Right lobe of liver (tissue), 6 donors: Measurements from ENCODE around the gene GOLGA6B. TPM values are rescaled to one million over a fixed set of nuclear protein-coding genes. Genes with fewer than 3 reads are reported as not detected.
A peak's percentile ranks its signal among the peaks of the same experiment; 100 is the strongest.
"Not testable (repeated sequence)": the region's sequence is repeated elsewhere in the genome, so short reads cannot be mapped to it uniquely, and the experiment has no call there.

ENCODE experiments used
- ATAC-seq, 4 donors: fragments of 200-7000 bp; cut with Tn5 transposase; one replicate each; pipeline ENCODE4 v1.9.1; 2020; ENCODE audit warnings: mild to moderate bottlenecking in 4 of 4, moderate library complexity in 4 of 4
- DNase-seq, 3 donors: peaks; one replicate each; pipeline ENCODE4 v3.0.0-alpha.2; 2020
- H3K27ac ChIP-seq, 3 donors: fragments of 200-600 bp; one replicate each; pipeline ENCODE4 v1.8.0; 2022
- H3K27me3 ChIP-seq, 2 donors: fragments of 200-600 bp; one replicate each; pipeline ENCODE4 v1.8.0; 2022
- H3K36me3 ChIP-seq, 4 donors: fragments of 200-600 bp; sonication (generic) in 1 of 4; one replicate each; pipeline versions ENCODE4 v1.5.1 to v1.8.0; 2017 to 2022; ENCODE audit warnings: control low read depth in 1 of 4
- H3K4me1 ChIP-seq, 4 donors: fragments of 200-600 bp; sonication (generic) in 1 of 4; one replicate each; pipeline versions ENCODE4 v1.5.1 to v1.8.0; 2017 to 2022; ENCODE audit warnings: control low read depth in 1 of 4
- H3K4me3 ChIP-seq, 3 donors: fragments of 200-600 bp; one replicate each; pipeline ENCODE4 v1.8.0; 2022
- H3K9me3 ChIP-seq, 4 donors: fragments of 200-600 bp; sonication (generic) in 1 of 4; one replicate each; pipeline versions ENCODE4 v1.5.1 to v1.8.0; 2017 to 2022; ENCODE audit warnings: control low read depth in 1 of 4
- POLR2A ChIP-seq: fragments of 450-650 bp; IDR thresholded peaks from one replicate; pipeline ENCODE4 v1.6.1; 2017; ENCODE audit warnings: antibody characterized with exemption, mild to moderate bottlenecking
- WGBS: methylation state at CpG from one replicate; pipeline ENCODE4 v1.1.6; 2018; ENCODE audit warnings: low coverage, low lambda C conversion rate; ENCODE audit not compliant: insufficient coverage; ENCODE audit errors: missing lambda C conversion rate; 5-methylcytosine and 5-hydroxymethylcytosine counted together
- intact Hi-C, 2 donors: fragments of 100-400 bp; cut with DNase I; formaldehyde crosslinking; loops; one replicate each; pipeline versions ENCODE4 v1.11.2 to v1.14.1; 2022
- total RNA-seq, 6 experiments: library from RNA; depleted of rRNA in 2 of 6; stranded (reverse); fragments of >200 nt in 2 of 6; fragmentation: NEBNext Ultra II Directional in 3 of 6; extraction: Animal tissue kit (Norgen Biotek cat#: 25700) in 3 of 6; gene quantifications; one replicate each; pipeline versions ENCODE4 v1.1.0 to v1.2.4, GENCODE V29; 2016 to 2023
- TF ChIP-seq, protein P1 (sequence below), 4 donors: fragments of 200-600 bp in 3 of 4; fragments of 450-650 bp in 1 of 4; IDR thresholded peaks; one replicate each; pipeline versions ENCODE4 v1.5.1 to v1.8.0; 2016 to 2022; ENCODE audit warnings: antibody characterized with exemption in 4 of 4, mild to moderate bottlenecking in 2 of 4
- donor health status: DM: no; HTN: yes; CAD: no.
- donor health status: DM: no; HTN: no; CAD: no.
- donor health status: DM: no; HTN: no; CAD: no.
- donor health status: DM: no; HTN: yes; CAD: no.
- donor health status: DM: no; HTN: yes; CAD: no.

The GOLGA6B gene
- total RNA-seq, 6 experiments from 2014 or later = 0.13 to 1.8 (median 0.41) TPM

DNA sequence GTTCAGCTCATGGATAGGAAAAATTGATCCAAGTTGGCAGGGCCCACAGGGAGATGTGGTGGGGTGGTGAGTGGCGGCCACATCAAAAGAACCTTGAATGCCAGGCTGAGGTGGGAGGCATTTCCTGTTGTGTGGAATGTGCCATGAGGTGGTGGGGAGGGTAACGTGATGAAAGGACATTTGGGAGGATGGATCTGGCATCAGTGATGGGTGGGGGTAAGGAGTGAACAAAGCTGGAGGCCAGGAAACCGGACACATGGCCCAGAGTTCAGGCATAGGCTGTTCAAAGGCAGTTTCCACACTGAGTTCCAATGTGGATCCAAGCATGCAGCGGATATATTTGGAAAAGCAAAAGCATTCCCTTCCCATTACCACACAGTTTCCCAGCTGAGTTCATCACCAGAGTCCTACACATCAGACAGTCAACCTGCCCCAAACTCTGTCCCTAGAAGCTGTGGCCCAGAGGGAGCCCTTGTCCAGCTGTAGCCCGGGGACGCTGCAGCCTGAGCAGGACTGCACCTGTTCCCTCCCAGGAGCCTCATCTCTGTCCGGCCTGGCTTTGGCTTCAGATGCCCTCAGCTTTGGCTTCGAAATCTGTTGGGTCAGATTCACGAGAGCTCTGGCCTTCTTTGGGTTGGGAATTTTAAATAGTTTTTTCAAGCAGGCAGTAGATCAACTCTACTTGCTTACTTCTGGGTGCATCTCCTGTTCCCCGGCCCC, 37.8 kb upstream of the GOLGA6B start:
- TF ChIP-seq POLR2A = no peak
- TF ChIP-seq, protein P1, sequence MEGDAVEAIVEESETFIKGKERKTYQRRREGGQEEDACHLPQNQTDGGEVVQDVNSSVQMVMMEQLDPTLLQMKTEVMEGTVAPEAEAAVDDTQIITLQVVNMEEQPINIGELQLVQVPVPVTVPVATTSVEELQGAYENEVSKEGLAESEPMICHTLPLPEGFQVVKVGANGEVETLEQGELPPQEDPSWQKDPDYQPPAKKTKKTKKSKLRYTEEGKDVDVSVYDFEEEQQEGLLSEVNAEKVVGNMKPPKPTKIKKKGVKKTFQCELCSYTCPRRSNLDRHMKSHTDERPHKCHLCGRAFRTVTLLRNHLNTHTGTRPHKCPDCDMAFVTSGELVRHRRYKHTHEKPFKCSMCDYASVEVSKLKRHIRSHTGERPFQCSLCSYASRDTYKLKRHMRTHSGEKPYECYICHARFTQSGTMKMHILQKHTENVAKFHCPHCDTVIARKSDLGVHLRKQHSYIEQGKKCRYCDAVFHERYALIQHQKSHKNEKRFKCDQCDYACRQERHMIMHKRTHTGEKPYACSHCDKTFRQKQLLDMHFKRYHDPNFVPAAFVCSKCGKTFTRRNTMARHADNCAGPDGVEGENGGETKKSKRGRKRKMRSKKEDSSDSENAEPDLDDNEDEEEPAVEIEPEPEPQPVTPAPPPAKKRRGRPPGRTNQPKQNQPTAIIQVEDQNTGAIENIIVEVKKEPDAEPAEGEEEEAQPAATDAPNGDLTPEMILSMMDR (IDR thresholded peaks at IDR 0.05) = no peak
- DNase-seq = no peak
- Histone ChIP-seq H3K36me3 (no peaks in the 10 kb centered on the region), H3K4me3 (no peak overlapping the region), H3K9me3 (no peaks in the 10 kb centered on the region), H3K27me3 (no peaks in the 10 kb centered on the region), H3K4me1 (no peaks in the 10 kb centered on the region), H3K27ac (no peak overlapping the region)
- ATAC-seq = no peak
- 80% methylated on average over 3 of the region's 10 CpGs for WGBS
- intact Hi-C loops = no loop called here

DNA sequence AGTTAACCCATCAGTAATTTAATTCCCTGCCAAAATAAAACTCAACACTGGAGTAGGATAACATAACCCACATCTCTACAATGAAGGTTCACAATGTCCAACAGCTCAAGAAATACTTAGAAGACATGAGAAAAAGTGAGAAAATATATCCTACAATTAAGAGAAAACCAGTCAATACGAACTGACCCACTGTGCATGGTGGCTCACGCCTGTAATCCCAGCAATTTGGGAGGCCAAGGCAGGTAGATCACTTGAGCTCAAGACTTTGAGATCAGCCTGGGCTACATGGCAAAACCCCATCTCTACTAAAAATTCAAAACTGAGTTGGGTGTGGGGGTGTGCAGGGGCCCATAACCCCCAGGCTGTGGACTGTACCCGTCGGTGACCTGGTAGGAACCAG, 30.6 kb upstream of the GOLGA6B start:
- H3K36me3 ChIP-seq, H3K4me1 ChIP-seq, DNase-seq, H3K9me3 ChIP-seq, intact Hi-C loops, ATAC-seq, H3K4me3 ChIP-seq, H3K27me3 ChIP-seq, H3K27ac ChIP-seq: not testable (repeated sequence)
- whole genome bisulfite sequencing = 88% methylated on average over 2 of the region's 4 CpGs

DNA sequence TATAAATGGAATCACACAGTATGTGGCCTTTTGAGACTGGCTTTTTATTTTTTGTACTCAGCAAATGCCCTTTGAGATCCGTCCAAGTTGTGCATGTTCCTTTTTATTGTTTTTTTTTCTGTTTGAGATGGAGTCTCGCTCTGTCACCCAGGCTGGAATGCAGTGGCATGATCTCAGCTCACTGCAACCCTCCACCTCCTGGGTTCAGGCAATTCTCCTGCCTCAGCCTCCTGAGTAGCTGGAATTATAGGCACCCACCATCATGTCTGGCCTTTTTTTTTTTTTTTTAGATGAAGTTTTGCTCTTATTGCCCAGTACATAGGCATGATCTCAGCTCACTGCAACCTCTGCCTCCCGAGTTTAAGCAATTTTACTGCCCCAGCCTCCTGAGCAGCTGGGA, 28.3 kb upstream of the GOLGA6B start:
- ATAC-seq, H3K36me3 ChIP-seq, H3K4me3 ChIP-seq, H3K27me3 ChIP-seq, H3K9me3 ChIP-seq, intact Hi-C loops, H3K27ac ChIP-seq, H3K4me1 ChIP-seq, DNase-seq: not testable (repeated sequence)
- WGBS = 77% methylated on average over 3 of the region's 3 CpGs

DNA sequence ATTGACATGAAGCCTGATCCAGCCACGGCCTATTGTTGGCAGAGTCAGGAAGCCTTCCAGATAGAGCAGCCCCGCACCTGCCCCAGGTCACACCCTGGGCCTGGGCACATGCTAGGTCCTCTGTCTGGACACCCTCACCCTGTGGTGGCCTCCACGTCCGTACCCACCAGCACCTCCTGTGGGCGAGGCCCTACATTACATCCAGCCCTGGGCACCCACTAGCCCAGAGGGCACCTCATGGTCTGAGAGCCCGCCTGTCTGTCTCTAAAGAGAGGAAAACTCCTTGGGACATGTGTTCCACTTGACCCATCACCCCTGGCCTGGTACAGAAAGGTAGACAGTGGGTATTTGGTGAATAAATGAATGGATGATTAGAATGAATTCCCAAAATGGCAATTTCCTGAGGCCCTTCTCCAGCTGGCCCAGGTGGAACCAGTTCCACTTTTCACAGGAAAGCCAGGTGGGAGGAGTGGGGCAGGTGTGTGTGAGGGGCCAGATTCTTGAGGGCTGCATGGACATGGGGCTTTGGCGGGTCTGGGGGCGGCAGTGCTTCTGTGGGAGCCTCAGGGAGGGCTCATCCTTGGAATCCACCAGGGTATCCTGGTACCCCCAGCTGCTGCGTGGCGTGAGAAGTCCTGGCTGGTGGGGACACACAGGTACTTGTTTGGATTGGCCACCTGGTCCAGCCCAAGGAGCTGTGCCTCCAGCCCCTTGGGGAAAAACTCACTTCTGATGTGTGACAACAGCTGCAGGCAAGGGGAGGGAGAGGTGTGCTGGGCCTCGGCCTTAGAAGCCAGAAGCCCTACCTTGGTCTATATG, 26.0 kb upstream of the GOLGA6B start:
- intact Hi-C loops, H3K4me1 ChIP-seq: not testable (repeated sequence)
- WGBS = 93% methylated on average over 3 of the region's 11 CpGs

DNA sequence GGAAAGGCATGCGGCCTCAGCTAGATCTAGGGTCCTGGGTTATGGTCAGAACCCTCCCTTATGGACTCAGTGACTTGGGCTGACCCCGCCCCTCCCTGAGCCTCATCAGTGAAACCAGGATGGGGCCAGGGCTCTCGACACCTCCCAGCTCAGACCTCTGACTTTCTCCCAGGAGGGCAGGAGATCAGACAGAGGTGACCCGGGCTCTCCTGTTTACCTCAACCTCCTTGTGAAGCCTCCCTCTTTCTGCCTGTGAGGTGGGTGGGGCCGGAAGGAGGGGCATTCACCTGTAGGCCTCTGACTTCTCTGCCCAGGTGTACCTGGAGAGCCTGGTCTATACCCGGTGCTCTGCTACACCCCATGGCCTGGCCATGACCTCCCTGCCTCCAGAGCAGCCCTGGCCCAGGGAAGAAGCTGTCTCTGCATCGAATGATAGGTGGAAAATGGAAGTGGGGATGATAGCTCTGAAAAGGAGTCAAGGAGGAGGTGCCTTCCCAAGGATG, 25.4 kb upstream of the GOLGA6B start:
- intact Hi-C loops = not testable (repeated sequence)

More for the DNA sequence above, 26.0 kb upstream of the GOLGA6B start:
- not testable (repeated sequence) for H3K27ac ChIP-seq, H3K4me3 ChIP-seq, ATAC-seq, DNase-seq, H3K9me3 ChIP-seq, H3K27me3 ChIP-seq, H3K36me3 ChIP-seq

DNA sequence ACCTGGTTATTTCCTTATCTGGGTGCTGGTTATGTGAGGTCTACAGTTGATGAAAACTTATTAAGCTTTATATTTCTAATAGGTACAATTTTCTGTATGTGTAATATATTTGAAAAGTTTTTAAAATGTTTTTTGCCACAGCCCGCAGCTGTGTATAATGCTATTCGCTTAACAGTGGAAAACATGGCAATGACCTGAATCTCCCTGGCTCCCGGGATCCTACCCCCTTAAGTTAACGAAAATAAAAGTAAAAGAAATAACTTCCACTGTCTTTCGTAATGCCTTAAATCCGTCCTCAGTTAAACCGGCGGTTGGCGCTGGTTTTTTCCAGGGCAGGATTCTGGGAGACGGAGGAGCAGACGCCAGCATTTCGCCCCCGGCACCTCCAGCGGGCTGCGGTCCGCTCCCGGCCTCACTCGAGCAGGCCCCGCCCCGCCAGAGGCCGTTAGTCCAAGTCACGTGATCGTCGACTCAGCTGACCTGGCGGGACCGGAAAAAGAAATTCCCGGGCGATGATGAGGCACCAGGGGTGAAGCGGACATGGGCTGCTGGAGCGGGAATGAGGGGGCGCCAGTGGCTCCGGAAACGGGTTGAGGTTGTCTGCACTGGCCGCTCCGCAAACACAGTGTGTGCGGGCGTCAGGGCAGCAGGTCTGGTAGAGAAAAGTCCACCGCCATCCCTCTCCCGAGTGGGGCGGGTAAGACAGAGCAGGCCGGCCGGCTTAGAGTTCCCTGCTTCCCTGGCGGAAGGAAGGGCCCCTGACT, 17.8 kb upstream of the GOLGA6B start:
- H3K4me3 ChIP-seq = peak overlapping the region in 2 of 3 donors; percentile 47 to 53
- DNase-seq (peak; percentile 64 to 82 (median 67)), ATAC-seq (peak; percentile 69 to 86 (median 78))
- H3K9me3 ChIP-seq, H3K27ac ChIP-seq, intact Hi-C loops, H3K4me1 ChIP-seq, H3K36me3 ChIP-seq, H3K27me3 ChIP-seq: not testable (repeated sequence)
- no CpG with 5 or more reads among the region's 43 CpGs for WGBS

More for the DNA sequence above, 25.4 kb upstream of the GOLGA6B start:
- not testable (repeated sequence) for H3K27ac ChIP-seq, H3K36me3 ChIP-seq, H3K27me3 ChIP-seq, H3K4me1 ChIP-seq, DNase-seq, H3K4me3 ChIP-seq, H3K9me3 ChIP-seq, ATAC-seq
- WGBS = 100% methylated on average over 2 of the region's 7 CpGs

DNA sequence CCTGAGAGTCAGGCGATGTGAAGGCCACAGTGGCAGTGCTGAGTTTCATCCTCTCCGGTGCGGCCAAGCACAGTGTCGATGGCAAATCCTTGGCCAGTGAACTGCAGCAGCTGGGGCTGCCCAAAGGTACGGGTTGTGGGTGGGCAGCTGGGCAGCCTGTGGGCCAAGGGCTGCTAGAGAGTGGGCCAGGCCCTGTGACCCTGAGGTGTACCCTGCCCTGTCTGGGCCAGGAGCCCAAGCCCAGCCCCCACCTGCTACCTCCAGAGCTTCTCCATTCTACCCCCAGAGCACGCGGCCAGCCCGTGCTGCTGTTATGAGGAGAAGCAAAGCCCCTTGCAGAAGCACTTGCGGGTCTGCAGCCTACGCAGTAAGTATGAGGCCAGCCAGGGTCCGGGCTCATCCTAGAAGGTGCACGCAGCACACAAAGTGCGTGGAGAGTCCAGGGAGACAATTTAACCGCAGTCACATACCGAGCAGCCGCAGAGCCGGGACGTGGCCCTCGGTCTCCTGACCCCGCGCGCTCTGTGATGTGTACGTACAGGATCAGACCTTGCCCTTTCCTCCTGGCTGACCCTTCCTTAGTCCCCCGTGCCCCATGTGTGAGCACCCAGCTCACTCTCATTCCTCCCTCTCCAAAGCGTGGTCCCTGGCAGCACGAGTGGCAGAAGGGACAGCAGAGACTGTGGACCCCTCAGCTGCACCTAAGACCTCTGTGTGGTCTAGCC, 14.6 kb upstream of the GOLGA6B start:
- WGBS = no CpG with 5 or more reads among the region's 26 CpGs
- H3K4me1 ChIP-seq, H3K36me3 ChIP-seq, DNase-seq, H3K4me3 ChIP-seq, intact Hi-C loops, H3K27me3 ChIP-seq, H3K9me3 ChIP-seq, H3K27ac ChIP-seq: not testable (repeated sequence)
- ATAC-seq = peak; percentile 56 to 84 (median 74)

DNA sequence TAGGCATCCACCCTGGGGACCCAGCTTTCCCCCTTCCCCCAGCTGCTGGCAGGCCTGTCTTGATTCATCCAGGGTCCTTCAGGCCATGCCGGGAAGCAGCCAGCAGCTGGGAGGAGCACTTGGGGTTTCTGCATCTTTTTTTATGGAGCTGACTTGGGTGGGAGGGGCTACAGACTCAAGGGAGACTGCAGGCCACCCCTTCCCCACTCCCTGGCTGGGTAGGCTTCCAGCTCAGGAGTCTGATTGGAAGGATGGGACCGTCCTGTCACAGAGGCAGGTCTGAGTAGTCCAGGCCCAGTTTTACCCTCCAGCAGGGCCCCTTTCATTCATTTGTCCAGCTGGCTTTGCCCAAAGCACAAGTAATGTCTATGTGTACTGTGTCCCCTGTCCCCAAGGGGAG, 12.2 kb upstream of the GOLGA6B start:
- intact Hi-C loops, H3K4me1 ChIP-seq, ATAC-seq, H3K27ac ChIP-seq, DNase-seq, H3K4me3 ChIP-seq, H3K36me3 ChIP-seq, H3K27me3 ChIP-seq, H3K9me3 ChIP-seq: not testable (repeated sequence)
- no CpG with 5 or more reads among the region's 2 CpGs for WGBS

DNA sequence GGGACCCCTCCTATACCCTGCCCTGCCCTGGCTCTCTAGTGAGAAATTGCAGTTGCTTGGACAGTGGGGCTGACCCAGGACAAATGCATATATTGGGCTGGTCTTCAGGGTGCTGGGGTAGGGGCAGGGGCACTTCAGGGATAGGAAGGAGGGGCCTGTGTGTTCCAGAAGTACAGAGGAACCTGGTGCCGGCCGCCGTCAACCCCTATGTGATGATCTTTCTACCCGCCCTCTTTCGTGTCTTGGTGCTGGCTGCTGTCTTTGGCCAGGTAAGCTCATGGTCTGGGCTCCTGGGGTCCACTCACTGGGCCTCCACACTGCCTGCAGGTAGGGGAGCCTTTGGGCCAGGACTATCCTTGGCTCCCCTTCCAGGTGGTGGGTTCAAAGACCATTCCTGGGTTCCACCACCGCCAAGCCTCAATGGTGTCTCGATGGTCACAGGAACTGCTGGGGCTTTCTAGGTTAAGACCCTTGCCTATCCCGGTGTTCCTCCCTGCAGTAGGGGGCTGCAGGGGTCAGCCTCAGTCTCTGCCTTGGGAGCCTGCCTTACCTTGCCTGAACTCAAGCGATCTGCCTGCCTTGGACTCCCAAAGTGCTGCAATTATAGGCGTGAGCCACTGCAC, 5.8 kb upstream of the GOLGA6B start:
- H3K36me3 ChIP-seq, H3K27ac ChIP-seq, H3K4me1 ChIP-seq, H3K27me3 ChIP-seq, H3K9me3 ChIP-seq, H3K4me3 ChIP-seq, intact Hi-C loops, DNase-seq: not testable (repeated sequence)
- 86% methylated on average over 6 of the region's 10 CpGs for WGBS
- peak in 1 of 4 donors; percentile 44 for ATAC-seq
